GM10248 (cell line): ENCODE data around the gene XYLT1.

Experiments used
- CTCF ChIA-PET: fragments of 300-600 bp; sonication (Branson Sonifier 250); formaldehyde crosslinking; extraction: SDS; loops from one replicate; lab custom pipeline; 2021; ENCODE audit warnings: antibody characterized with exemption; lab: Yijun Ruan, JAX
- POLR2A ChIA-PET: fragments of 350-650 bp; sonication (Branson Sonifier 250); formaldehyde crosslinking; extraction: SDS; loops from one replicate; lab custom pipeline; 2020; ENCODE audit warnings: antibody characterized with exemption; lab: Yijun Ruan, JAX
- DNase-seq: peaks from one replicate; pipeline ENCODE4 v3.0.0; 2012; ENCODE audit errors: extremely low spot score
- TF ChIP-seq, protein P1 (sequence below): IDR thresholded peaks from 2 replicates; pipeline ENCODE4 v1.5.1; 2012; ENCODE audit warnings: mild to moderate bottlenecking, low read depth; ENCODE audit errors: extremely low read depth, missing control alignments, control extremely low read depth

Gene XYLT1

DNA sequence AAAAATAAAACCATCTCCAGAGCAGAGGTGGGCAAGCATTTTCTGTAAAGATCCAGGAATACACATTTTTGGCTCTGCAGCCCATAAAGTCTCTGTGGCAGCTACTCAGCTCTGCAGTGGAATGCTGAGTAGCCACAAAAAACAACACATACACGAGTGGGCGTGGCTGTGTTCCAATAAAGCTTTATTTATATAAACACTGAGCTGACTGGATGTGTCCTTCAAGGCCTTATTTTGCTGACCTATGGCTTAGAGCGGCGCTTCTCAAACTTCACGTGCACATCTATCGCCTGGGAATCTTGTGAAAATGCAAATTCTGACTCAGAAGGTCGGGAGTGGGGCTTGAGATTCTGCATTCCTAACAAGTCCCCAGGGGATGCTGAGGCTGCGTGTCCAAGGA lies 39.7 kb downstream of the XYLT1 start:
- no peak for DNase-seq
- TF ChIP-seq, protein P1, sequence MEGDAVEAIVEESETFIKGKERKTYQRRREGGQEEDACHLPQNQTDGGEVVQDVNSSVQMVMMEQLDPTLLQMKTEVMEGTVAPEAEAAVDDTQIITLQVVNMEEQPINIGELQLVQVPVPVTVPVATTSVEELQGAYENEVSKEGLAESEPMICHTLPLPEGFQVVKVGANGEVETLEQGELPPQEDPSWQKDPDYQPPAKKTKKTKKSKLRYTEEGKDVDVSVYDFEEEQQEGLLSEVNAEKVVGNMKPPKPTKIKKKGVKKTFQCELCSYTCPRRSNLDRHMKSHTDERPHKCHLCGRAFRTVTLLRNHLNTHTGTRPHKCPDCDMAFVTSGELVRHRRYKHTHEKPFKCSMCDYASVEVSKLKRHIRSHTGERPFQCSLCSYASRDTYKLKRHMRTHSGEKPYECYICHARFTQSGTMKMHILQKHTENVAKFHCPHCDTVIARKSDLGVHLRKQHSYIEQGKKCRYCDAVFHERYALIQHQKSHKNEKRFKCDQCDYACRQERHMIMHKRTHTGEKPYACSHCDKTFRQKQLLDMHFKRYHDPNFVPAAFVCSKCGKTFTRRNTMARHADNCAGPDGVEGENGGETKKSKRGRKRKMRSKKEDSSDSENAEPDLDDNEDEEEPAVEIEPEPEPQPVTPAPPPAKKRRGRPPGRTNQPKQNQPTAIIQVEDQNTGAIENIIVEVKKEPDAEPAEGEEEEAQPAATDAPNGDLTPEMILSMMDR, result no peak
- ChIA-PET POLR2A (no interaction called here), CTCF (interaction anchor here (1.1 kb wide), 2 partner anchors 13 to 37 kb away, joined by 3 to 7 read pairs; no protein-coding TSS in a partner anchor)

DNA sequence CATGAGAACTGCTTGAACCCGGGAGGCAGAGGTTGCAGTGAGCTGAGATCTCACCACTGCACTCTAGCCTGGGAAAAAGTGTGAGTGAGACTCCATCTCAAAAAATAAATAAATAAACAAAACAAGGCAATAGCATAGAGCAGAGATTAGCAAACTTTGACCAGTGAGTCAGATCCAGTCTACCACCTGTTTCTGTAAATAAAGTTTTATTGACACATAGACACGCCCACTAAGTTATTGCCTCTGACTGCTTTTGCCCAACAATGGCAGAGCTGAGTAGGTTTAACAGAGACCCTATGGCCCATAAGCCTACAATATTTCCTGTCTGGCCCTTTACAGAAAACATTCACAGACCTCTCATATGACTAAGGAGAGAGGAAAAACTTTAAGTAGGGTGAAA lies 44.3 kb downstream of the XYLT1 start:
- ChIA-PET CTCF (interaction anchor here (1.9 kb wide), 1 partner anchor 9 kb away, joined by 7 read pairs; no protein-coding TSS in a partner anchor), POLR2A (no interaction called here)
- DNase-seq, result no peak
- TF ChIP-seq, protein P1, result no peak

DNA sequence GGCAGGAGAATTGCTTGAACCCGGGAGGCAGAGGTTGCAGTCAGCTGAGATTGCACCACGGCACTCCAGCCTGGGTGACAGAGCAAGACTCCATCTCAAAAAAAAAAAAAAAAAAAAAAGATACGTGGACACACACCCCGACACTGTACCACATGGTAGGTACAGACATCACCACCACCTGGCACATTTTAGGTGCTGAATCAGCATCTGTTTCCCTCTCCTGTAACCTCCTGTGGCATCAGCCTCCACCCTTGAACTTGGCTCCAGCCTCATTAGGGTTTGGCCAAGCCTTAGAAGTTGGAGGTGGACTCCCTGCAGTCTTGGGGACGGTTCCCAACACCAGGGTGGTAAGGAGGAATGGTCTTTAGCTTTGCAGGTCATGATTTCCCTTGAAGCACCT lies 46.0 kb downstream of the XYLT1 start:
- ChIA-PET CTCF (interaction anchor here (0.8 to 2.1 kb wide), 7 partner anchors 9 to 55 kb away, joined by 3 to 11 read pairs (median 4); no protein-coding TSS in a partner anchor), POLR2A (no interaction called here)
- DNase-seq, result no peak
- TF ChIP-seq, protein P1, result no peak

DNA sequence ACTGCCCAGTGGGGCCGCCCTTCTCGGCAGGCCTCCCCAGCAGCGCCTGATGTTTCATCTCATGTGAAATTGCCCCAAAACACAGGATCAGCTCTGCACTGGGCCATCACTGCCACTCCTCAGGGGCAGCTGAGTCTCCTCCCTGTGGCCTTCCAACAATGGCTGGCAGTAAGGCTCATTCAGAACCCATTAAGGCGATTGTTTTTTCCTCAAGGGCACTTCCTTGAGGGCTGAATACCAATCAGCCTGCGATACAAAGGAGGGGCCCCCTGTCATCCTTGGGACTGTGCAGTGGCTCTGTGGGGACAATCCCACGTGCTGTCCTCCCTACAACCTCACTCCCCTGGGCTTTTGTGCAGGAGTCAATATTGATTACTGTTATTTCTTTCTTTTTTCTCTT lies 47.5 kb downstream of the XYLT1 start:
- ChIA-PET POLR2A (no interaction called here), CTCF (interaction anchor here (1.6 kb wide), 1 partner anchor 53 kb away, joined by 4 read pairs; no protein-coding TSS in a partner anchor)
- DNase-seq, result no peak
- TF ChIP-seq, protein P1, result no peak

GRCh38 chr16:17420816-17421215 lies 49.9 kb downstream of the XYLT1 start:
- POLR2A ChIA-PET, result no interaction called here
- DNase-seq, result no peak
- CTCF ChIA-PET, result interaction anchor here (0.6 to 1.5 kb wide), 5 partner anchors 16 to 47 kb away, joined by 3 to 5 read pairs (median 3); no protein-coding TSS in a partner anchor
- TF ChIP-seq, protein P1, result no peak

- ChIA-PET POLR2A (interaction anchor here (0.6 kb wide), 1 partner anchor 1650 kb away, joined by 6 read pairs; no protein-coding TSS in a partner anchor), CTCF (interaction anchor here (1.2 to 1.8 kb wide), 5 partner anchors 9 to 48 kb away, joined by 3 to 5 read pairs (median 3); no protein-coding TSS in a partner anchor)
- TF ChIP-seq, protein P1, result no peak
- no peak for DNase-seq
Observed at GRCh38 chr16:17419266-17419665, 51.5 kb downstream of the XYLT1 start.
